ENCODE data around the gene TAAR2.
"Not testable (repeated sequence)": the region's sequence is repeated elsewhere in the genome, so short reads cannot be mapped to it uniquely, and the experiment has no call there.

Gene TAAR2

DNA sequence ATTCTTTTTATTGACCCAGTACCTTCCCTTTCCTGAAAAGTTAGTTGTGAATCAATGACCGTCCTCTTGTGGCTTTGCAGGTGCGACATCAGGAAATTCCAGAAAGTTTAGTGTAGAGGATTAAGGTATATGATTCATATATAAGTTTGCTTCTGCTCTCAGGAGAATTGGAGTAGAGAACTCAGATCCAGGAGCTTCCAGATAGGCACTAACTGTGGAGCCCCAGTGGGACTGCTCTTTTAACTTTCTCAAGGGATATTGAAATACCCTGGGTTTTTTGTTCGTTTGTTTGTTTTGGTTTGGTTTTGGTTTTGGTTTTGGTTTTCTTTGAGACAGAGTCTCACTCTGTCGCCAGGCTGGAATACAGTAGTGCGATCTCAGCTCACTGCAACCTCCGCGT, 9.5 kb downstream of the TAAR2 start:
- DNase-seq (ENCODE audit: low read depth in 2 of 3, low spot score in 1 of 3), result no peak

GRCh38 chr6:132612449-132613108, 11.5 kb downstream of the TAAR2 start:
- DNase-seq (ENCODE audit: low read depth in 2 of 3, low spot score in 1 of 3), result no peak

DNA sequence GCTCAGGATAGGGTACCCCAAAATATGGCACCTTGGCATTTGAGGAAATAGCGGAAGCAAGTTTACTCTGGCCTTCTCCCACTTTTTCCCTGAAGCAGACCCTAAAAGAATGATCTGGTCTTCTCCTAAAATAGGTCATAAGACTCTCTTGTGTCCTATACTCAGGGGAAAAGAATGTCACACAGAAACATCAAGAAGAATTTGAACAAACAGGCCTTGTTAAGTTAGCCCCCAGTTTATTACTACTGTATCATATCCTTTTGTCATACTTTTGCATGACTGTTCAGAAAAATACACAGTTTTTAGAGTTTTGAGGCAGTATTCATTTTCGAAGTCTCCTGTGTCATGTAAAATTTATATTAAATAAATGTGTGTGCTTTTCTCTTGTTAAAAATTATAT, 12.5 kb downstream of the TAAR2 start:
- no peak for DNase-seq (ENCODE audit: low read depth in 2 of 3, low spot score in 1 of 3)

GRCh38 chr6:132607544-132608233, 16.4 kb downstream of the TAAR2 start:
- DNase-seq (ENCODE audit: low read depth in 2 of 3, low spot score in 1 of 3), result no peak

DNA sequence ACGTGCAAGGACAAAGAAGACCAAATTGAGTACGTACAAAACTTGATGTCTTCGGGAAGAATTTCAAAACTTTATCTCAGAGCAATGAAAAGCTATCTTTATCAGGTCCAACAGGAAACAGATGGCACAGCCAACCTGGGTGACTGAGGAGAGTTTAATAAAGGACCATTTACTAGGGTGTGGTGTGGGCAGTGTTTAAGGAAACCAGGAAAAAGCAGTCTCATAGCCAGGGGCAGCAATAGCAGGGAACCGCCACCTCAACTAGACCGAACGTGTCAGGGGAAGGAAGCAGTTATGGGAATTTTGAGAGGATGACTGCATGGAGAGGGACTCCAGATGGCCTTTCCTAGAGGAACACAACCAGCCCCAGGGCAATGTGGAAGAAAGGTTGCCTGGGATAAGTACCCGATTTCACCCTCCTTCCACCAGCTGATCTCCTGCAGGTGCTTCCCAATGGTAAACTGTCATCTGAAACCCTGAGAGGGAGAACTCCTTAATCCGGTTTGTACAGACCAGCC, 19.4 kb downstream of the TAAR2 start:
- DNase-seq (ENCODE audit: low read depth in 2 of 3, low spot score in 1 of 3), result no peak

GRCh38 chr6:132600900-132601299, 23.2 kb downstream of the TAAR2 start:
- not testable (repeated sequence) for DNase-seq (ENCODE audit: low read depth in 2 of 3, low spot score in 1 of 3)

- no peak for DNase-seq (ENCODE audit: low read depth in 2 of 3, low spot score in 1 of 3)
Observed at GRCh38 chr6:132598473-132598872, 25.6 kb downstream of the TAAR2 start.

DNA sequence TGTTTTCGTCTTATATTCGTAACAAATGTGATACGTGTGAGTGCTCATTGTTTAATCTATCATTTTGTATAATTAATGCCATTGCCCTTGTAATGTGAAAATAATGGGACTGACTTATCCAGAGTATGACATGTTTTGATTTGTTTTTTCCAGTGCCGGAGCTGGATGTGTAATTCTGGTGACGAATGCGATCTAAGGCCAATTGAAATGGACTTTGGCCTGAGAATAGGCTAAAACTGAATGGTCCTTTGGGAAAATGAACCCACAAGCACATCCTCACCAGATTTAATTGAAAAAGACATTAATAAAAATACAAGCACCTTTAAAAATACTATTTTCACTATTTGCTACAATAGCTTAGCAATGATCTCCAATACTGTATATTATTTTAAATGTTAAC, 27.9 kb downstream of the TAAR2 start:
- DNase-seq (ENCODE audit: low read depth in 2 of 3, low spot score in 1 of 3), result no peak

GRCh38 chr6:132592855-132593254, 31.2 kb downstream of the TAAR2 start:
- no peak for DNase-seq (ENCODE audit: low read depth in 2 of 3, low spot score in 1 of 3)

DNA sequence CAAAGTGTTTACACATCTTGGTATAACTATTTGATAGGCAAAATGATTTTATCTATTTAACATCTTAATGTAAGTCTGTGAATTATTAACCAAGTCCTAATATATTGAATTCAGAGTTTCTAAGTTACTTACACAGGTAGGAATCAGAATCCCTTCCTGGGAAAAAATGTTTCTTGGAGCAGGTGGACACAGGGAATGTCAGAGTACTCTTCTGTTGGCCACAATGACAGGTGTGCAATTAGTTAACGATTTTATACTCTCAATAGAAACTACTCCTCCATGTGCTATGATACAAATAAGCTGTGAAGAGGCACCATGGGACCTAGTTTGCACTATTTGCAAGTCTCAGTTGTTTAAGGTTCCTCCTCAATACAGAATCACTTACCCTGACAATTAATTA, 33.7 kb downstream of the TAAR2 start:
- no peak for DNase-seq (ENCODE audit: low read depth in 2 of 3, low spot score in 1 of 3)

- no peak for DNase-seq (ENCODE audit: low read depth in 2 of 3, low spot score in 1 of 3)
Observed at GRCh38 chr6:132589454-132589853, 34.6 kb downstream of the TAAR2 start, which contains the start of gene TAAR5. Gene TAAR5 (minus strand): TSS chr6:132589741. CDS start chr6:132589686, 55 bp downstream.

- no peak for DNase-seq (ENCODE audit: low read depth in 2 of 3, low spot score in 1 of 3)
Observed at GRCh38 chr6:132587424-132587823, 36.7 kb downstream of the TAAR2 start.

DNA sequence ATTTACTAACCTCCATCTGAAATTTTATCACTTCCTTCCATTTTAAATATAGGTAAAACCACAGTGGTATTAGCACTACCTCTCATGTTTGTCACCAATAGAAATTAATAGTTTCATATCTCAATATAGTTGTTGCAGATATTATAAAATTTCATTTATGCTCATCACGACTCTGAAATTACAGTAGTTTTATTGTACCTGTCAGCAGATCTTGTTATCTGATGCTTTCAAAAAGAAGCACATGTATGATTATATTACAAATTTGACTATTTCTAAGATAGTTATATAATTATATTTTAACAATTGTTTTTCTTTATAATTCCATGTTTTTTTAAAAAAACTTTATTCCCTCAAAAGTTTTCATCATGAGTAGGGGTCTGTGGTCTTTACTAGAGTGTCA, 39.4 kb downstream of the TAAR2 start:
- no peak for DNase-seq (ENCODE audit: low read depth in 2 of 3, low spot score in 1 of 3)

- DNase-seq (ENCODE audit: low read depth in 2 of 3, low spot score in 1 of 3), result no peak
Observed at GRCh38 chr6:132571774-132572173, 52.3 kb downstream of the TAAR2 start.

DNA sequence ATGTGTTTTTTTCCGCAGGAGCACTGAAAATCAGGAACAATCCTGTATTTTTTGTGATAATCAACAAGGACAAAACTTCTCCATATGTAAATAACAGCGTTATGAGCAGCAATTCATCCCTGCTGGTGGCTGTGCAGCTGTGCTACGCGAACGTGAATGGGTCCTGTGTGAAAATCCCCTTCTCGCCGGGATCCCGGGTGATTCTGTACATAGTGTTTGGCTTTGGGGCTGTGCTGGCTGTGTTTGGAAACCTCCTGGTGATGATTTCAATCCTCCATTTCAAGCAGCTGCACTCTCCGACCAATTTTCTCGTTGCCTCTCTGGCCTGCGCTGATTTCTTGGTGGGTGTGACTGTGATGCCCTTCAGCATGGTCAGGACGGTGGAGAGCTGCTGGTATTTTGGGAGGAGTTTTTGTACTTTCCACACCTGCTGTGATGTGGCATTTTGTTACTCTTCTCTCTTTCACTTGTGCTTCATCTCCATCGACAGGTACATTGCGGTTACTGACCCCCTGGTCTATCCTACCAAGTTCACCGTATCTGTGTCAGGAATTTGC, 53.8 kb downstream of the TAAR2 start, which contains the start of gene TAAR6:
Gene TAAR6, plus strand, starts transcription at position 102 of the 557 bp plus-strand sequence. Its CDS starts 0 bp downstream, at position 102.
- DNase-seq (ENCODE audit: low read depth in 2 of 3, low spot score in 1 of 3), result no peak

DNA sequence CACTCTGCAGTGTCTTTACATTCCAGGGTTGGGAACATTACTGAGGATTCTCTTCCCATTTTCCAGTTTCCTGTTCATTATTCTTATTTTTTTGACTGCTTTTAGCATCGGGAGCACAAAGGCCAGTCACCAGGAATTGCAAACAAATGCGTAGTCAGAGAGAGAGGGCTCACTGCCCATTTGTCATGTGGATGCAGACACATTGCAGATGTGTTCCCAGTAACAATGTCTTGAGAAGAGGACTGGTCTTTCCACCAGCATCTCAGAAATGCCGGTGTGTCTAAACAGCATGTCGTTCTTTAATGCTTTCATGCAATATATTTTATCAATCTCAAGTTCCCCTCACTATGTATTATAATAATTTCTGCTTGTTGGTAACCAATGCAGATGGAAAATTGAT, 54.9 kb downstream of the TAAR2 start:
- DNase-seq (ENCODE audit: low read depth in 2 of 3, low spot score in 1 of 3), result no peak

- no peak for DNase-seq (ENCODE audit: low read depth in 2 of 3, low spot score in 1 of 3)
Observed at GRCh38 chr6:132568611-132569010, 55.5 kb downstream of the TAAR2 start.

DNA sequence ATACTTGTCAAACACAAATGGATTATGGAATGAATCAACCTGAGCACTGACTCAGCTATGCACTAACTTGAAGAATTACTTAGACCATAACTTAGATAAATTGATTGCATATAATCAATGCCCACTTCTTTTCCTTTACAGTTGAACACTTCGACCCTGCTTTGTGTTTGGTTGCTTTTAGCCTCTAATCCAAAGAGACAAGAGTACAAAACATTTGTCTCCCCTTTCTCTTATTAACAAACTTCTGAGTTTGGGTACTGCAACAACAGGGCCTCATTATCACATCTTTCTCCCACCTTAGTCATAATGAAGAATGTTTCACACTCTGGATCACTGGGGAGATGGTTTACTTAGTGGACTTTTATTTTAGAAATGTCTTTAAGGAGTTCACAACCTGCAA, 56.5 kb downstream of the TAAR2 start:
- no peak for DNase-seq (ENCODE audit: low read depth in 2 of 3, low spot score in 1 of 3)
